Stimulated activated naive CD8-positive, alpha-beta T cell treated with anti-CD3 and anti-CD28 coated beads, Interleukin-15, Interleukin-2, amounts not matched to agents 100 ng/mL and 50 ng/mL, for 24 hours (primary cell): ENCODE data around the gene UBE2J2.

ENCODE experiments used
- H3K27ac Mint-ChIP-seq: one replicate; pipeline ENCODE4 v1.8.0; 2021; ENCODE audit warnings: mild to moderate bottlenecking, mixed read lengths
- H3K27me3 Mint-ChIP-seq: one replicate; pipeline ENCODE4 v1.8.0; 2021; ENCODE audit warnings: mixed read lengths
- H3K36me3 Mint-ChIP-seq: one replicate; pipeline ENCODE4 v1.8.0; 2021; ENCODE audit warnings: low read depth, mixed read lengths
- H3K4me1 Mint-ChIP-seq: one replicate; pipeline ENCODE4 v1.8.0; 2021; ENCODE audit warnings: low read depth, mixed read lengths
- H3K4me3 Mint-ChIP-seq: one replicate; pipeline ENCODE4 v1.8.0; 2021; ENCODE audit warnings: mild to moderate bottlenecking, mixed read lengths
- H3K9me3 Mint-ChIP-seq: one replicate; pipeline ENCODE4 v1.8.0; 2021; ENCODE audit warnings: mixed read lengths

UBE2J2 gene

GRCh38 chr1:1292851-1293250 lies 19.2 kb upstream of the UBE2J2 start:
- Mint-ChIP-seq H3K36me3 (no peaks in the 10 kb centered on the region), H3K27me3 (no peaks in the 10 kb centered on the region)

GRCh38 chr1:1292442-1292779 lies 18.8 kb upstream of the UBE2J2 start:
- no peak overlapping the region for H3K4me3 Mint-ChIP-seq
- H3K36me3 Mint-ChIP-seq: no peaks in the 10 kb centered on the region
- no peaks in the 10 kb centered on the region for H3K9me3 Mint-ChIP-seq
- H3K4me1 Mint-ChIP-seq: no peaks in the 10 kb centered on the region
- H3K27ac Mint-ChIP-seq: no peak overlapping the region
- H3K27me3 Mint-ChIP-seq: no peaks in the 10 kb centered on the region

More at GRCh38 chr1:1292851-1293250, 19.2 kb upstream of the UBE2J2 start:
- Mint-ChIP-seq H3K4me1 (no peaks in the 10 kb centered on the region), H3K9me3 (no peaks in the 10 kb centered on the region), H3K27ac (no peak overlapping the region), H3K4me3 (no peak overlapping the region)

GRCh38 chr1:1291548-1292441 lies 18.1 kb upstream of the UBE2J2 start:
- no peaks in the 10 kb centered on the region for H3K36me3 Mint-ChIP-seq
- no peaks in the 10 kb centered on the region for H3K4me1 Mint-ChIP-seq
- no peak overlapping the region for H3K4me3 Mint-ChIP-seq
- no peak overlapping the region for H3K27ac Mint-ChIP-seq
- no peaks in the 10 kb centered on the region for H3K27me3 Mint-ChIP-seq
- no peaks in the 10 kb centered on the region for H3K9me3 Mint-ChIP-seq

- H3K36me3 Mint-ChIP-seq: no peaks in the 10 kb centered on the region
- no peaks in the 10 kb centered on the region for H3K27me3 Mint-ChIP-seq
- no peaks in the 10 kb centered on the region for H3K9me3 Mint-ChIP-seq
- H3K4me3 Mint-ChIP-seq: no peak overlapping the region
- H3K4me1 Mint-ChIP-seq: no peaks in the 10 kb centered on the region
- no peak overlapping the region for H3K27ac Mint-ChIP-seq
Observed at GRCh38 chr1:1291023-1291528, 17.4 kb upstream of the UBE2J2 start.

- no peak overlapping the region for H3K27ac Mint-ChIP-seq
- no peaks in the 10 kb centered on the region for H3K27me3 Mint-ChIP-seq
- no peaks in the 10 kb centered on the region for H3K9me3 Mint-ChIP-seq
- H3K4me3 Mint-ChIP-seq: no peak overlapping the region
- no peaks in the 10 kb centered on the region for H3K4me1 Mint-ChIP-seq
- H3K36me3 Mint-ChIP-seq: no peaks in the 10 kb centered on the region
Observed at GRCh38 chr1:1290238-1290731, 16.6 kb upstream of the UBE2J2 start.

- no peaks in the 10 kb centered on the region for H3K27me3 Mint-ChIP-seq
- no peaks in the 10 kb centered on the region for H3K36me3 Mint-ChIP-seq
- H3K4me3 Mint-ChIP-seq: no peak overlapping the region
- H3K4me1 Mint-ChIP-seq: no peaks in the 10 kb centered on the region
- H3K9me3 Mint-ChIP-seq: no peaks in the 10 kb centered on the region
- H3K27ac Mint-ChIP-seq: no peak overlapping the region
Observed at GRCh38 chr1:1287288-1288110, 13.8 kb upstream of the UBE2J2 start.

- H3K9me3 Mint-ChIP-seq: no peaks in the 10 kb centered on the region
- H3K36me3 Mint-ChIP-seq: no peaks in the 10 kb centered on the region
- no peak overlapping the region for H3K27ac Mint-ChIP-seq
- H3K4me1 Mint-ChIP-seq: no peaks in the 10 kb centered on the region
- H3K27me3 Mint-ChIP-seq: no peaks in the 10 kb centered on the region
- H3K4me3 Mint-ChIP-seq: no peak overlapping the region
Observed at GRCh38 chr1:1286313-1287261, 12.9 kb upstream of the UBE2J2 start.

GRCh38 chr1:1285611-1286311 lies 12.1 kb upstream of the UBE2J2 start:
- no peaks in the 10 kb centered on the region for H3K9me3 Mint-ChIP-seq
- no peaks in the 10 kb centered on the region for H3K36me3 Mint-ChIP-seq
- H3K4me1 Mint-ChIP-seq: no peaks in the 10 kb centered on the region
- H3K27ac Mint-ChIP-seq: no peak overlapping the region
- H3K27me3 Mint-ChIP-seq: no peaks in the 10 kb centered on the region
- no peak overlapping the region for H3K4me3 Mint-ChIP-seq

GRCh38 chr1:1285102-1285571 lies 11.5 kb upstream of the UBE2J2 start:
- Mint-ChIP-seq H3K9me3 (no peaks in the 10 kb centered on the region), H3K27ac (no peak overlapping the region), H3K4me1 (no peaks in the 10 kb centered on the region), H3K27me3 (no peaks in the 10 kb centered on the region), H3K4me3 (no peak overlapping the region), H3K36me3 (no peaks in the 10 kb centered on the region)

- H3K4me3 Mint-ChIP-seq: no peak overlapping the region
- no peak overlapping the region for H3K27ac Mint-ChIP-seq
- H3K36me3 Mint-ChIP-seq: no peaks in the 10 kb centered on the region
- H3K4me1 Mint-ChIP-seq: no peaks in the 10 kb centered on the region
- H3K27me3 Mint-ChIP-seq: no peaks in the 10 kb centered on the region
- H3K9me3 Mint-ChIP-seq: no peaks in the 10 kb centered on the region
Observed at GRCh38 chr1:1284221-1285101, 10.8 kb upstream of the UBE2J2 start.

- Mint-ChIP-seq H3K27ac (no peak overlapping the region), H3K27me3 (no peaks in the 10 kb centered on the region), H3K4me1 (no peaks in the 10 kb centered on the region), H3K4me3 (no peak overlapping the region), H3K9me3 (no peaks in the 10 kb centered on the region), H3K36me3 (no peaks in the 10 kb centered on the region)
Observed at GRCh38 chr1:1283821-1284220, 10.2 kb upstream of the UBE2J2 start.

- Mint-ChIP-seq H3K4me1 (no peaks in the 10 kb centered on the region), H3K27me3 (no peaks in the 10 kb centered on the region), H3K4me3 (no peak overlapping the region), H3K27ac (no peak overlapping the region), H3K36me3 (no peaks in the 10 kb centered on the region), H3K9me3 (no peaks in the 10 kb centered on the region)
Observed at GRCh38 chr1:1282998-1283397, 9.3 kb upstream of the UBE2J2 start.
